Spinal cord (tissue), 10 donors: Measurements from ENCODE around the gene SYT7. TPM values are rescaled to one million over a fixed set of nuclear protein-coding genes. Genes with fewer than 3 reads are reported as not detected.

Experiments used
- DNase-seq, 6 donors: peaks; one replicate each; pipeline versions ENCODE4 v3.0.0 to v3.0.0-alpha.2; 2013 to 2015; ENCODE audit warnings: low spot score in 6 of 6, low read depth in 4 of 6
- H3K27ac ChIP-seq: one replicate; pipeline ENCODE4 v1.5.1; 2013; ENCODE audit warnings: low read depth, low read length, control low read depth
- H3K27me3 ChIP-seq: one replicate; pipeline ENCODE4 v1.6.1; 2013; ENCODE audit warnings: low read length; ENCODE audit not compliant: control insufficient read depth, insufficient read depth
- H3K36me3 ChIP-seq: one replicate; pipeline ENCODE4 v1.6.1; 2013; ENCODE audit warnings: low read length; ENCODE audit not compliant: control insufficient read depth, insufficient read depth
- H3K4me1 ChIP-seq: one replicate; pipeline ENCODE4 v1.6.1; 2013; ENCODE audit warnings: low read length; ENCODE audit not compliant: control insufficient read depth, insufficient read depth
- H3K4me3 ChIP-seq: one replicate; pipeline ENCODE4 v1.5.1; 2013; ENCODE audit warnings: low read depth, low read length, control low read depth
- H3K9me3 ChIP-seq: one replicate; pipeline ENCODE4 v1.6.1; 2013; ENCODE audit warnings: low read length; ENCODE audit not compliant: control insufficient read depth, insufficient read depth
- WGBS: methylation state at CpG from one replicate; pipeline ENCODE4 v1.1.5; 2013; ENCODE audit warnings: missing lambda C conversion rate; ENCODE audit not compliant: insufficient coverage; 5-methylcytosine and 5-hydroxymethylcytosine counted together
- polyA plus RNA-seq, 2 donors: library from polyadenylated mRNA; unstranded; fragments of 120-200 nt; gene quantifications; one replicate each; pipeline ENCODE4 v1.2.1, GENCODE V29; 2013; ENCODE audit not compliant: insufficient read length in 2 of 2
- total RNA-seq, 2 donors: library from RNA; depleted of rRNA in 1 of 2; stranded (reverse); fragments of 120-200 nt in 1 of 2; fragments of >200 nt in 1 of 2; gene quantifications; one replicate each; pipeline versions ENCODE4 v1.2.3 to v1.2.4, GENCODE V29; 2013 to 2014
- donor health status: healthy.

SYT7 gene
- total and polyA plus RNA-seq, 4 donors = 9.8 to 57.7 (median 41.3) TPM

GRCh38 chr11:61587951-61588727, 7.3 kb upstream of the SYT7 start:
- H3K27me3 ChIP-seq = peaks cover 20% of the 10 kb centered on the region
- H3K27ac ChIP-seq = no peak overlapping the region
- peaks cover 26% of the 10 kb centered on the region for H3K4me1 ChIP-seq
- peak overlapping the region; percentile 19 for H3K4me3 ChIP-seq
- no peaks in the 10 kb centered on the region for H3K9me3 ChIP-seq
- no peaks in the 10 kb centered on the region for H3K36me3 ChIP-seq
- 2% methylated on average over 23 of the region's 30 CpGs for WGBS
- DNase-seq = peak in 2 of 6 donors; percentile 29 to 39

DNA sequence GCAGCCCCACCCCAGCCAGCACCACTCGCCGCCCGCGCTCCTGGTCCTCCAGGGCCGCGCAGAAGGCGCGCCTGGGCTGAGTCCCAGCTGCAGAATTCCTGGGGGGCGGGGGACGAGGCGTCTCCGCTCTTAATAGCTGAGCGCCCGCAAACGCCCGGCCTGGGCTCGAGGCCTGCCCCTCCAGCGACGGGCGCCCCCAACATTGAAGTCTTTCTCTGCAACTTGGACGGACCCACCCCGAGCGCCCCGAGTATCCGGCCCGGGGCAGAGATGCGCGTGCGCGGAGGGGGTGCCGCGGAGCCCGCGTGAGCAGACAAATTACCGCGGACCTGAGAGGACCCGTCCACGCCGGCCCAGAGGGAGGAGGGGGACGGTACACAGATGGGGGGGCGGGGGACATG, 6.7 kb upstream of the SYT7 start:
- H3K9me3 ChIP-seq = no peaks in the 10 kb centered on the region
- peaks cover 26% of the 10 kb centered on the region for H3K4me1 ChIP-seq
- peak in 1 of 6 donors; percentile 48 for DNase-seq
- no peak overlapping the region for H3K27ac ChIP-seq
- no peaks in the 10 kb centered on the region for H3K36me3 ChIP-seq
- H3K27me3 ChIP-seq = peaks cover 22% of the 10 kb centered on the region
- WGBS = 2% methylated on average over 39 of the region's 41 CpGs
- H3K4me3 ChIP-seq = peak overlapping the region; percentile 19

DNA sequence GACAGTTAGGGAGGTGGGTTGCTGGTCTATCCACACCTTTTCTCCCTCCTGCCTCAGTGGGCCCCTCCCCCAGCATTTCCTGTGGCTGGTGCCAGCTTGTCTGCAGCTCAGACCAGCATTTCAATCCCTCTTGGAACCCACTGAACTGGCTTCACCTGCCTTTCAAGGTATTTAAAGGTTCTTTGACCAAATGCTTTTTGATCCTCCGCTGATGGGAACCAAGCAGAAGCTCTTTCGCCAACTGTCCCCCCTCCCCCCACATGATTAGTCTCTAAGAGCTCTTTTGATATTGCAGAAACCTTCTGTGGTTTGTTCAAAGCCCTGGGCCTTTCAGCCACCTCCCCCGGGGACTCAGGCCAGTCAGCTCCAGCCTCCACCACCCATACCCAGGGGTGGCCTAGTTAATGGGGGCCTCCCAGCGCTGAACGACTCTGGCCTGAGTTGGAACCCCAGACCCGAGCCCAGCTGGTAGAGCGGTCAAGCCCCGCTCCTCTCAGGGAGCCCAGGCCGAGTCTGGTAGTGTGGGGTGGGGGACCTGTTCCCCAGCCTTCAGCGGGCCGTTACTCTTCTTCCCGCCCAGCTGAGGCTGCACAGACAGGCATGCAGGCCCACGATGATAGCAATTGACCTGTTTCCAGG, 6.0 kb upstream of the SYT7 start:
- Histone ChIP-seq H3K27me3 (peaks cover 22% of the 10 kb centered on the region), H3K9me3 (no peaks in the 10 kb centered on the region), H3K27ac (no peak overlapping the region), H3K4me1 (peaks cover 26% of the 10 kb centered on the region), H3K36me3 (no peaks in the 10 kb centered on the region), H3K4me3 (no peak overlapping the region)
- DNase-seq = no peak
- 32% methylated on average over 9 of the region's 13 CpGs for WGBS

GRCh38 chr11:61585115-61585514, 4.2 kb upstream of the SYT7 start:
- Histone ChIP-seq H3K9me3 (no peaks in the 10 kb centered on the region), H3K36me3 (no peaks in the 10 kb centered on the region), H3K4me3 (no peak overlapping the region), H3K4me1 (peaks cover 34% of the 10 kb centered on the region), H3K27ac (no peak overlapping the region), H3K27me3 (peaks cover 29% of the 10 kb centered on the region)
- DNase-seq = no peak
- WGBS = 67% methylated on average over 1 of the region's 3 CpGs

- peaks cover 21% of the 10 kb centered on the region for H3K27me3 ChIP-seq
- H3K27ac ChIP-seq = no peak overlapping the region
- no peak overlapping the region for H3K4me3 ChIP-seq
- no peaks in the 10 kb centered on the region for H3K36me3 ChIP-seq
- no peaks in the 10 kb centered on the region for H3K9me3 ChIP-seq
- WGBS = 70% methylated on average over 2 of the region's 2 CpGs
- H3K4me1 ChIP-seq = peaks cover 46% of the 10 kb centered on the region
- DNase-seq = no peak
These were observed 1.1 kb upstream of the SYT7 start for GRCh38 chr11:61581931-61582330.

DNA sequence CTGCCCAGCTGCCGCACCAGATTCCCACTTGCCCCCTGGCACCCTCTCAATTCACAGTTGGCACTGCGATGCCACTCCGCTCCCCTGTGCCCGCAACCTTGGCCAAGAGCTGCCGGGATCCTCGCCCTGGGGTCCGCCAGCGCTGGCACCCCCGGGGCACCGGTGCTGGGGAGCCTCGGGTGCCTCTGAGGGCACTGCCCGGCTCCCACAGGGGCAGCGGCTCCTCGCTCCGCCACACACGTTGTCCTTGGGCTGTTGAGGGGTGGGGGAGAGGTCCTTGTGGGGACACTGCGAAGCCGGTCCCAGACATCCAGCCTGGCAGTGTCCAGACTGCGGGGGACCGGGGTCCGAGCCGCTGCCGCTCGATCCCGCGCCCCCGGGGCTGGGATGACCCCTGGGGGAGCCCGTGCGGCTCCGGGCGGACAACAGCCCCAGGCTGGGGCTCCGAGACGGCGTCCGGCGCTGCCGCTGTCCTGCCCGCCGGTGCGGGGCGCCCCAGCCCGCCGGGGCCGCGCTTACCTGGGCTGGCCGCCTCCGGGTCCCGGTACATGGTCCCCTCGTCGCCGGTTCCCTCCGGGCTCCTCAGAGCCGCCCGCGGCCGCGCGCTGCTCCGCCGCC, 496 bp downstream of the SYT7 start:
- Histone ChIP-seq H3K36me3 (no peaks in the 10 kb centered on the region), H3K27ac (no peak overlapping the region), H3K9me3 (no peaks in the 10 kb centered on the region), H3K4me3 (peak overlapping the region; percentile 40), H3K4me1 (peaks cover 58% of the 10 kb centered on the region), H3K27me3 (peaks cover 20% of the 10 kb centered on the region)
- under 1% methylated on average over 60 of the region's 60 CpGs for WGBS
- peak in 1 of 6 donors; percentile 54 for DNase-seq

DNA sequence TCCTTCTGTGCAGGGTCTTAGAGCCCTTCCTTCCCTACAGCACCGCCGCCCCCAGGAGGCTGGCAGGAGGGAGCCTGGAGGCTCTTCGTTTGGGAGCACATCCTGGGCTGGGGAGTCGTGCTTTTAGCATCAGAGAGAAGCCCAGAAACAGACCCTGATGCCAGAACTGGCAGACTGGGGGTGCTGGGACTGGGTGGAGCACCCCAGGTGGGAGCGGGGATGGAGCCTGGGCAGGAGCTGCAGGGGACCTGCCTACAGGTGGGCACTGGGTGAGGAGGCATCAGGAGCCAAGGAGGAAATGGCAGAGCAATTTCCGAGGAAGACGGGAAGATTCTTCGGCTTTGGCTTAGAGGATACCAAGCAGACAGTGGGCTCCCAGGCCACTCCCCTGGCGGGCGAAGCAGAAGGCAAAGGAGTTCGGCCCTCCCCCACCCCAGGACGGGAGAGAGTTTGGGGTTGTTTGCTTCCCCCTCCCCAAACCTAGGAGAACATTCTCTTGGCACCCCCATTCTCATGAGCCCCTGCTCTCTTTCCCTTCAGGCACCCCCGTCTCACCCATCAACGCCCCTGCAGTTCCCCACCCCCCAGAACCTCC, 1.1 kb downstream of the SYT7 start:
- Histone ChIP-seq H3K9me3 (no peaks in the 10 kb centered on the region), H3K27ac (no peak overlapping the region), H3K4me3 (peak overlapping the region; percentile 40), H3K36me3 (no peaks in the 10 kb centered on the region), H3K4me1 (peaks cover 63% of the 10 kb centered on the region), H3K27me3 (peaks cover 20% of the 10 kb centered on the region)
- DNase-seq = no peak
- 16% methylated on average over 5 of the region's 14 CpGs for WGBS

GRCh38 chr11:61578819-61579675, 1.8 kb downstream of the SYT7 start:
- H3K27ac ChIP-seq = no peak overlapping the region
- peaks cover 64% of the 10 kb centered on the region for H3K4me1 ChIP-seq
- peak overlapping the region; percentile 26 for H3K4me3 ChIP-seq
- H3K27me3 ChIP-seq = peaks cover 20% of the 10 kb centered on the region
- H3K9me3 ChIP-seq = no peaks in the 10 kb centered on the region
- H3K36me3 ChIP-seq = no peaks in the 10 kb centered on the region
- WGBS = 49% methylated on average over 10 of the region's 15 CpGs
- no peak for DNase-seq
